Endothelial cell of umbilical vein (primary cell): Measurements from ENCODE around the gene G3BP2. TPM values are rescaled to one million over a fixed set of nuclear protein-coding genes. Genes with fewer than 3 reads are reported as not detected.

ENCODE experiments used
- BruUV-seq: library from RNA; stranded (reverse); fragments of 400-500 nt; replicated peaks from 2 replicates; lab custom pipeline; 2021; lab: Mats Ljungman, UMichigan
- CTCF ChIA-PET: fragments of 300-600, 350-600 bp; sonication (Branson Sonifier 250); formaldehyde crosslinking; loops from one replicate; lab custom pipeline; 2021; ENCODE audit warnings: antibody characterized with exemption, inconsistent platforms; lab: Charles Lee
- POLR2A ChIA-PET: fragments of 300-600, 350-600 bp; sonication (Branson Sonifier 250); formaldehyde crosslinking; loops from one replicate; lab custom pipeline; 2021; ENCODE audit warnings: antibody characterized with exemption, inconsistent platforms; lab: Charles Lee
- DNase-seq: peaks from one replicate; pipeline ENCODE4 v3.0.0-alpha.2; 2011; ENCODE audit warnings: low read depth, low spot score
- FAIRE-seq: peaks from 2 replicates; lab custom pipeline; 2011; peaks lifted over from hg19 to GRCh38; lab: Jason Lieb, UNC
- H2AFZ ChIP-seq: 2 replicates; pipeline ENCODE4 v1.6.0; 2012; ENCODE audit warnings: low read depth, low read length, control low read depth, inconsistent platforms
- H3K27ac ChIP-seq: 2 replicates; pipeline ENCODE4 v1.5.1; 2011; ENCODE audit warnings: low read depth, mild to moderate bottlenecking, control low read depth, low read length, moderate library complexity; ENCODE audit not compliant: insufficient read depth
- H3K27me3 ChIP-seq, 2 experiments: 2 replicates each; pipeline versions ENCODE4 v1.6.0 to v1.6.1; 2011; ENCODE audit warnings: low read length in 2 of 2, mixed read lengths in 1 of 2; ENCODE audit not compliant: control insufficient read depth in 2 of 2, insufficient read depth in 2 of 2
- H3K36me3 ChIP-seq, 2 experiments: 2 replicates in 1 of 2; 3 replicates in 1 of 2; pipeline ENCODE4 v1.5.1; 2011; ENCODE audit warnings: low read length in 2 of 2, mild to moderate bottlenecking in 1 of 2, moderate library complexity in 1 of 2; ENCODE audit not compliant: control insufficient read depth in 2 of 2, insufficient read depth in 2 of 2; ENCODE audit errors: extremely low read depth in 1 of 2
- H3K4me1 ChIP-seq: 3 replicates; pipeline ENCODE4 v1.5.1; 2011; ENCODE audit warnings: mild to moderate bottlenecking, low read length; ENCODE audit not compliant: control insufficient read depth, insufficient read depth; ENCODE audit errors: extremely low read depth
- H3K4me2 ChIP-seq: 2 replicates; pipeline ENCODE4 v1.6.1; 2011; ENCODE audit warnings: low read length, control low read depth, mixed read lengths; ENCODE audit not compliant: insufficient read depth
- H3K4me3 ChIP-seq, 3 experiments: fragments of 200-600 bp in 1 of 3; sonication (generic), shearing (Covaris generic) in 1 of 3; replicated peaks in 1 of 3; 2 replicates each; pipeline ENCODE4 v1.5.1; 2011 to 2016; ENCODE audit warnings: control low read depth in 3 of 3, low read length in 3 of 3, mild to moderate bottlenecking in 2 of 3, inconsistent platforms in 1 of 3, low read depth in 1 of 3, moderate library complexity in 1 of 3; ENCODE audit not compliant: insufficient read depth in 1 of 3
- H3K79me2 ChIP-seq: 2 replicates; pipeline ENCODE4 v1.6.0; 2012; ENCODE audit warnings: low read length, inconsistent platforms; ENCODE audit not compliant: control insufficient read depth, insufficient read depth
- H3K9ac ChIP-seq: replicated peaks from 2 replicates; pipeline ENCODE3; 2011; ENCODE audit warnings: low read length, control low read depth; ENCODE audit not compliant: insufficient read depth; ENCODE audit errors: extremely low read depth
- H3K9me1 ChIP-seq: replicated peaks from 3 replicates; pipeline ENCODE4 v1.6.0; 2011; ENCODE audit warnings: mild to moderate bottlenecking, low read length; ENCODE audit not compliant: control insufficient read depth, insufficient read depth; ENCODE audit errors: extremely low read depth
- H3K9me3 ChIP-seq: replicated peaks from 2 replicates; pipeline ENCODE4 v1.5.1; 2012; ENCODE audit warnings: low read length, inconsistent platforms; ENCODE audit not compliant: control insufficient read depth, insufficient read depth
- H4K20me1 ChIP-seq: replicated peaks from 2 replicates; pipeline ENCODE3; 2011; ENCODE audit warnings: mild to moderate bottlenecking, low read length; ENCODE audit not compliant: control insufficient read depth, insufficient read depth; ENCODE audit errors: extremely low read depth
- CTCF ChIP-seq, 2 donors: IDR thresholded peaks; 1 replicate in 1 of 2; 2 replicates in 1 of 2; pipeline ENCODE4 v1.5.1; 2011; ENCODE audit warnings: low read length in 2 of 2, mild to moderate bottlenecking in 2 of 2, moderate library complexity in 2 of 2, control low read depth in 1 of 2, inconsistent platforms in 1 of 2, low read depth in 1 of 2; ENCODE audit not compliant: insufficient read depth in 1 of 2; ENCODE audit errors: extremely low read depth in 1 of 2
- EZH2 ChIP-seq: IDR thresholded peaks from 2 replicates; pipeline ENCODE4 v1.6.1; 2012; ENCODE audit warnings: borderline replicate concordance, low read depth, mild to moderate bottlenecking, moderate library complexity, low read length, inconsistent platforms; ENCODE audit not compliant: severe bottlenecking
- FOS ChIP-seq: IDR thresholded peaks from 2 replicates; pipeline ENCODE4 v1.6.1; 2011; ENCODE audit warnings: mild to moderate bottlenecking, low read length, moderate library complexity, borderline replicate concordance; ENCODE audit not compliant: insufficient read depth
- GATA2 ChIP-seq: IDR thresholded peaks from 2 replicates; pipeline ENCODE4 v1.7.0; 2011; ENCODE audit warnings: low read depth, mild to moderate bottlenecking, moderate library complexity, mixed read lengths, low read length; ENCODE audit not compliant: insufficient read length, insufficient read depth
- JUN ChIP-seq: IDR thresholded peaks from 2 replicates; pipeline ENCODE4 v1.6.1; 2011; ENCODE audit warnings: borderline replicate concordance, low read depth; ENCODE audit not compliant: insufficient read length, insufficient read depth
- MAX ChIP-seq: IDR thresholded peaks from 2 replicates; pipeline ENCODE4 v1.6.1; 2011; ENCODE audit not compliant: insufficient read depth, insufficient read length
- MYC ChIP-seq: IDR thresholded peaks from one replicate; pipeline ENCODE4 v1.6.1; 2011; ENCODE audit warnings: mild to moderate bottlenecking, low read depth, low read length
- POLR2A ChIP-seq: IDR thresholded peaks from 2 replicates; pipeline ENCODE4 v1.6.1; 2012; ENCODE audit warnings: low read depth, mild to moderate bottlenecking, control low read depth, low read length
- dilution Hi-C: fragments of 300-500 bp; cut with MboI; formaldehyde crosslinking; loops from one replicate; pipeline ENCODE4 v1.15.0; 2019; ENCODE audit warnings: low sequenced_read_pairs; ENCODE audit not compliant: extremely low pct_ligation_motif_present
- intact Hi-C: fragments of 100-400 bp; cut with micrococcal nuclease; formaldehyde crosslinking; loops from one replicate; pipeline ENCODE4 v1.10.0; 2022
- polyA plus RNA-seq, 4 experiments: library from polyadenylated mRNA; depleted of rRNA in 3 of 4; stranded (reverse) in 3 of 4; unstranded in 1 of 4; fragments of >200 nt; gene quantifications; 2 replicates each; pipeline versions ENCODE4 v1.2.1 to v1.2.3, GENCODE V29; 2011 to 2012; ENCODE audit warnings: missing spikeins in 1 of 4
- total RNA-seq: library from RNA; stranded (reverse); gene quantifications from 2 replicates; pipeline ENCODE4 v1.2.3, GENCODE V29; 2021

Gene G3BP2
- total and polyA plus RNA-seq, 2 donors (not counting 3 experiments of a cell fraction or from before 2014, with no cell fraction given): 61.1 to 180 TPM

GRCh38 chr4:75654905-75655304 lies 18.3 kb downstream of the G3BP2 start:
- intact Hi-C loops (loop anchor here (1.0 kb wide), 2 partner anchors 69 to 193 kb away; partner anchors contain the start of gene USO1), dilution Hi-C loops (no loop called here)
- peaks cover 13% of the 10 kb centered on the region for H3K4me1 ChIP-seq
- no peak overlapping the region for H3K4me3 ChIP-seq
- no TSS peak for BruUV-seq
- DNase-seq: no peak
- H3K36me3 ChIP-seq: peaks cover 8 to 36% of the 10 kb centered on the region in 2 experiments
- no peak overlapping the region for H3K4me2 ChIP-seq
- no peaks in the 10 kb centered on the region for H3K9me3 ChIP-seq
- no peak overlapping the region for H3K27ac ChIP-seq
- no peak overlapping the region for H2AFZ ChIP-seq
- no peak for FAIRE-seq
- no peaks in the 10 kb centered on the region for H3K9me1 ChIP-seq
- ChIA-PET POLR2A (no interaction called here), CTCF (interaction anchor here (1.5 to 4.7 kb wide), 4 partner anchors 14 to 193 kb away, joined by 3 to 30 read pairs (median 9); partner anchors contain the start of gene USO1)
- no peak overlapping the region for H3K9ac ChIP-seq
- peaks cover 50% of the 10 kb centered on the region for H3K79me2 ChIP-seq
- peaks cover 9% of the 10 kb centered on the region for H4K20me1 ChIP-seq
- no peaks in the 10 kb centered on the region for H3K27me3 ChIP-seq
- TF ChIP-seq MAX: no peak
- no peak for TF ChIP-seq GATA2
- no peak for TF ChIP-seq JUN
- no peak for TF ChIP-seq FOS
- no peak for TF ChIP-seq POLR2A
- no peak for TF ChIP-seq MYC
- TF ChIP-seq CTCF (IDR thresholded peaks at IDR 0.05; ENCODE audit: extremely low read depth in 1 of 2, insufficient read depth in 1 of 2, low read depth in 1 of 2, low read length in 2 of 2): no peak
- TF ChIP-seq EZH2: no peak
